HG03342 (cell line): Measurements from ENCODE around the gene ARID5B.
A peak's percentile ranks its signal among the peaks of the same experiment; 100 is the strongest.

Experiments
- ATAC-seq: cut with Tn5 transposase; IDR thresholded peaks from one replicate; pipeline ENCODE4 v1.9.1; 2021; ENCODE audit warnings: mild to moderate bottlenecking, moderate library complexity; ENCODE audit not compliant: unreplicated experiment

Gene ARID5B

DNA sequence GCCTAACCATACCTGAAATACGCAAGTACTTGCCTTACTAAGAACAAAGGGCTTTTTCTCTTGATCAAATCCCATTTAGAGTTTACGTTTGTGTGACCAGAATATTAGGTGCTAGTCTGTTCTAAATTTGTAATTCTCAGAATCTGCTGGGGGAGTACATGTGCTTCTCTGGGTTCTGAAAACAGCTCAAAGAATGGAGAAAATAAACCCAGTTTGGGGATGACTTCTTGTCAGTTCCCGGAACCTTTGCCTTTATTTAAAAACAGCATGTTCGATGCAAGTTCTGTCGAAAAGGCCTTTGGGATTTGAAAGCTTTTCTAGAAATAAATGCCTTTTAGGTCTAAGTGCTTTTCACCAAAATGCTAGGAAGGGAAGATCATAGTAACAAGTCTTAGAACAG is 147.0 kb downstream of the ARID5B start:
- no peak for ATAC-seq

DNA sequence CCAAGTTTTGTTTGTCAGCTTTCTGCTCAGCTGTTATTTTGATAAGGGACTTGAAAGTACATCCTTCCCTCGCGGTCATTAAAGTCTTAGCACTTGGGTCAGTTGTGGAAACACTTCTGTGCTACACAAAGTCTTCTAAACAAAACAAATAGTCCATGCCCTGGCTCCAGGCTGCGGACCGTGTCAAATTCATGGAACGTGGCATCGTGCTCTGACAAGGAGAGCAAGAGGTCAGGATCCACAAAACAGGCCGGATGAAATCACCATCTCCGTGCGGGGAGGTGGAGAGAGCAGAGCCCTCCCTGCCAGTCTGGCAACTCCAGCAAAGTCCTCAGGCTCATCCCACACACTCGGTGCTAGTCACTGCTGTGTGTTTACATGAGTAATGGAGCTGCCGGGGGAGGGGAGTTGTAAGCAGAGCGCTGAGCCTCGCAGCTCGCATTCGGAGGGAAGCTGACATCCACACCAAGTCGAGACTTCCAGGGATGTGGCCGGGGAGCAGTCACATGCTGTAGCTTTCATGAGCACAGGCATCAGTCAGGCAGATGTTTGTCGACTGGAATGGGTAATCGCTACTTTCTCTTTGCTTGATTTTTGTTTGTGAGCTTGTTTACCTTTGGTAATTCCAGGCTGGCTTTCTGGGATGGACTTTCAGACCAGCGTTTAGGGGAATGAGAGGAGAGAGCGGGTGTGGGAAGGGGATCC is 147.6 kb downstream of the ARID5B start:
- no peak for ATAC-seq

DNA sequence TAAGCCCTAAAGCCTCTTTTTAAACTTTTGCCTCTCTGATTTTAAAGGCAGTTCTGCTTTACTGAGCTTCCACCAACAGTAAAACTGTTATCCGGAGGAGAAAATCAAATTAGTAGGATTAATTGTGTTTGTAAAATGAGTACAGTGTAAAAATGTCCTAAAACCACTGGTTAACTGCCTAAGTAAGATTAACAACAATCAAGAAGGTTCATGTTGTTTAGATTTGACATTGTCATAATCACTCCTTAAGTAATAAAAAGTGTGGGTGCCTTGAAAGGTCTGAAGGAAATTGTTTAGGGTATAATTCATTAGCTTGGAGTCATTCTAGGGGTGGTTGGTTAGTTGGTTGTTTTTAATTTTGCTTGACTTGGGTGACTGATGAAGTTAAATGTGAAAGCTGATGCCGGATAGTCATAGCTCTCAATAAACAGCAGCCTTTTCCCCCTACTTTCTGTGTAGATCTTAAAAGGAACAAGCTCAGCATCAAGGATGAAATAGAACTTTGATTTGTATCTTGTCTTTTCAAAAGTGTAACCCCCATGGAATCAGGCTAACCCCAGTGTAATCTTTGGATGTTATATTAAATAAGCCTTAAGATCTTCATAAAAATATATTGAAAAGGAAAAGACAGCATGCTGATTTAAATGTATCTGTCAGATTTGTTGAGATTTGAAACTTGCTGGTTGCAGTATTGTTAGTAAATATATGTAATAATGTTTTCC is 148.3 kb downstream of the ARID5B start:
- ATAC-seq, result no peak

DNA sequence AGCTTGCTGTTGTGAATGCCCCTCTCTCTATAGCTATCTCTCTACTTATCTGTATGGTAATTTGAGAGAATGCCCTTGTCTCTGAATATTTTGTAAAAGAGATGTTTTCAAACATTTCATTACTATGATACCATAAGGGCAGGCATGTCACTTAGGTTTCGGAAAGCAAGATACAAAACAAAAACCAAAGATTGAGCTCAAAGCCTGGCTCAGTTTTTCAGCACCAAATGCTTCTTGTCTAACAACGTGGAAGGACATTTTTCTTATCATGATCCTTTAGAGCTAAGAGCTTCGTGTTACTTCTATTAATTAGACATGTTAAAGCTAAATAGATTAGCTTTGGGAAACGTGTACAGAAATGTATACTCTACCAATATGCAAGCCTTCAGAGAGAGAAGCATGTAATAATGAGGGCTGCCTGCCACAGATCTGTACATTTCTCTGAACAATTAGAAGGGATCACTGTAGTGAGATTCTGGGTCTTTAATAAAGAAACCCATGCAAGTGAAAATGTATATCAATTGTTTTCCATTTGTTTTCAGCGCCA is 148.9 kb downstream of the ARID5B start:
- no peak for ATAC-seq

DNA sequence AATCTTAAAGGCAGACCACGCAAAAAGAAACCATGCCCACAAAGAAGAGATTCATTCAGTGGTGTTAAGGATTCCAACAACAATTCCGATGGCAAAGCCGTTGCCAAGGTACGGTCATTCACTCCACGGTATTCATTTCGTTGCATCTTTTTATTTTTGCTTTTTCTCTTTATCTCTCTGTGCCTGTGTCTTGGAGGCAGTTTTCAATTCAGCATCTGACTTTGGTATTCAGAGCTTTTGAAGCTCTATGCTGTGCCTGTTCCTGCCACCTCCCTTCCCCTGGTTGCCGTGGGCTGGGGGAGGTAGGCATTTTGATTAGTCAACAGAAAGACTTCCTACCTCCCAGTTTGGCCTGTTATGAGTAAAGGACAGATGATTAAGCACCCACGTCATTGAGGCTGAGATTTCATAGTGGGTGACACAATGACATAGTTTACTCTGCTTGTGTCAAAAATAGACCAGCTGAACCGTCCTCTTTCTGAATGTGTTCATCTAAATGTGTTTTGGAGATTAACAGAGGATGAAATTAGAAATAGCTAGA is 149.5 kb downstream of the ARID5B start:
- ATAC-seq, result peak; percentile 53

DNA sequence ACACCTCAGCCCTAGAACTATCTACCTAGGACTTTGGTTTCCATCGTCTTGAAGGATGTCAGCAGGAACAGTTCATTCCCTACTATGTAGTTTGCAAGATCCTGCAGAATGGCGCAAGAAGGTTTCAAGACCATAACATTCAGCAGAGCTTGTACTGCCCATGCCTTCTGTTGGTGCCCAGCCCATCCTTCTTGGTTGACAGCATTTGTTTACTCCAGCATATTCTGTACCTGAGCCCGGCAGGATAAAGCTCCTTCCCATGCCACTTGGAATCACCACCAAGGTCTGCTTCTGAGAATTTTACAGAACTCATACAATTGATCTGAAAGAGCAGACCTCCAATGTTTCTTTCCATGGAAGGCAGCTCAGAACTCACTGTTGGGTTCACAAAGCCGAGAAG is 150.8 kb downstream of the ARID5B start:
- no peak for ATAC-seq

DNA sequence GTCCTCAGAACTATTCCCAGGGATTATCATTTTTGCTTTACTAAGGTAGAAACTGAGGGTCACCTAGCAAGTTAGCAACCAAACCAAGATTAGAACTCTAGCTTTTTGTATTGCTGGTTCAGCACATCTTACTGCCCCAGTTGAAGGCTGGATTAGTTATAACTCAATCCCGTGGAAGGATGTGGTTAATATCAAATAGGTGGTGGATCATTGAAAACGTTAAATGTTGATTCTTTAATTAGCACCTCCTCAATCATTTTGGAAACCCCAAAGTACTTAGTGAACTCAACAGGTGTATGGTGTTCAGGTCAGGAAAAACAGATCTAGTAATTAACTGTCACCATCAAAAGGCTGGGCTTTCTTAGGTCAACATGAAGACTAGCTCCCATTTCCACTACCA is 152.4 kb downstream of the ARID5B start:
- ATAC-seq, result no peak

DNA sequence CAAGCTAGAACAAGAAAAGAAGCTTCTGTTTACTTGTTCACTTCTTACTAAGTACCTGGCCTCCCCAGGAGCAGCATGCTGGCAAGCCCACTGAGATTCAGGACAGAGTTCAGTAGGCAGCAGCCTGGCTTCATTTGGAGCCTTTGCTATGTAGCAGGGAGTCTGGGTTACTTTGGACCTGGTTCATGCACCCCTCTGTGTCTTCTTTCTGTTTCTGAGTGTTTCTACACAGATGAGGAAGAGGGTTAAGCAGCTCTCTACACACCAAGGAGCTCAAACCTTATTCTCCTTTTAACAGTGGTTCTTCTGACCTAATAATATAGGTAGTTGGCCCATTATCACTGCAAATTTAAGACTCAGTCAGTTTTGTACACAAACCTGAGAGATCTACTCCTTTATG is 152.9 kb downstream of the ARID5B start:
- peak; percentile 37 for ATAC-seq

DNA sequence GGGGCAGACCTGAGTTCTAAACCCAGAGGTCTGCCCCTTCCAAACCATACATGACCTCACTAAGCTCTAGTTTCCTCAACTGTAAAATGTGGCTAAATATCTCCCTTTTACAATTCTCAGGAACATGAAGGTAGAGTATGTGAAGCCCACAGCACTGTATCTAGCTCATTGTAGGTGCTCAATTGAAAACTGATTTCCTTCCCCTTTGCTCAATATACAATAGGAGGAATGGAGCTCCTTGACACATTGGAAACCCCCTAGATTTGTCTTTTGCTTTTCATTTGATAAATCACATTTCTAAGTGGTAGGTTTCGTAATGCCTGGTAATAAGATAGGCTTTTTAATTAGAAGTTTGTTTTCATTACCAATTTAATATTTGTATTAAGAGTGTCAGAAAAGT is 153.3 kb downstream of the ARID5B start:
- peak; percentile 31 for ATAC-seq

DNA sequence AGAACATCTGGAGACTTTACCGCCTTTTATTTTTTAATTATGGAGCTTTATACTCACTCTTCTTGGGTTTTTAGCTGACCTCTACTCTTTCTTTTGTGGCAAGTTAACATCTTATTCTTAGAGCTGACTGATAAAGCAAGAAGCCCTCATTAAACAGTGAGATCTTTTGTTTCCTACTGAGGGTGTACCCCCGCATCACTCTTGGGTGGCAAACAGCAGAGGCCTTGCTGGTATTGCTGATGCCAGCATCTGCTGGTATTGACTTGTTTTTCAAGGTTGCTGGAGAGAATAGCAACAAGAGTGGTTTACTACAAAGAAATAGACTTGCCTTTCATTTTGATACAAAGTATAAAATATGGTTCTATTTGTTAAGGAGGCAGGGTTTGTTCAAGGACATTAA is 154.7 kb downstream of the ARID5B start:
- no peak for ATAC-seq

DNA sequence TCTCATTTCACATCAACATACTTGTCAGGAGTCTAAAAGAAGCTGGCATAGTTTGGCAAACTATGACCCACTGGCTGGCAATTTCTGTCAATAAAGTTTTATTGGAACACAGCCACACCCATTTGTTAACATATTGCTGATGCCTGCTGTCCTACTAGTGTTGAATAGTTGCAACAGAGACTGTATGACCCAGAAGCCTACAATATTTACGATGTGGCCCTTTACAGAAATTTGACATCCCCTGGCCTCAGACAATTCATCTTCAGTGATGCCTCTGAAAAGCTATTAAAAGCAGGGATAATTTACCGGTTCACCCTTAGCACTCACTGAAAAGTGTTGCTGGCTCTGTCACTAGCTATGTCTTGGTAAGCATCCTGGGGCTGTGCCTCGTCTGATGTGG is 155.2 kb downstream of the ARID5B start:
- no peak for ATAC-seq

DNA sequence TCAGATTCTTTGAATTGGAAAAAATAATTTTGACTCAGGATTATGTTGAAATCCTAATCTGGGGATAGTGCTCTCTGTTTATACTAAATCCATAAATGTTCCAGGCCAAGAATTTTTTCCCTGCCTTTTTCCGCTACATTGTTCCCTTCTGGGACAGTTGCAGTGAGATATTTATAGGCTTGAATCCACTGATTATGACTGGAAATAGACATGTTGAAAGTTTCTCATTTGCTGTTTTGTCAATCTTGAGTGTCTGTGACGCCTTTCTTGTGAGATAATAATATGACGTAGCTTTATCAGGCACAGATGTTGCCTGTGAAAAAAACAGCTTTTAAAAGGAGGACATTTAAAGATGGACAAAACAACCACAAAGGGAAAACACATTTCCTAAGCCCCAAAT is 155.9 kb downstream of the ARID5B start:
- no peak for ATAC-seq

DNA sequence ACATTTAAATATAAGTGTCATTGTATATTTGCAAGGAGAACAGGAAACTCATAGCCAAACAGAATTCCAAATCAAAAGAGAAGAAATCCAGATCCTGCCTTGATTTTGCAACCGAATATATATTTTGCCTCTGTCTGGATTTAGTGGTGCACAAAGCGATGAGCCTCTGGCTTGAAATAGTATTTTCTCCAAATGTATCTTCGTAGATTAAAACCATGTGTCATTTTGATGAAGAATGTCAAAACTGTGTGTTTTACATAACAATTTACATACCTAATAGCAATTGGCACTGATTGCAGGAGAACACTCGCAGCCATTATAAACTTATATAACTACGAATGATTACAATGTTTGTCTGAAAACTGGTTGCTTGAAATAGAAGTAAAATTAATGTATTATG is 156.4 kb downstream of the ARID5B start:
- ATAC-seq, result no peak

DNA sequence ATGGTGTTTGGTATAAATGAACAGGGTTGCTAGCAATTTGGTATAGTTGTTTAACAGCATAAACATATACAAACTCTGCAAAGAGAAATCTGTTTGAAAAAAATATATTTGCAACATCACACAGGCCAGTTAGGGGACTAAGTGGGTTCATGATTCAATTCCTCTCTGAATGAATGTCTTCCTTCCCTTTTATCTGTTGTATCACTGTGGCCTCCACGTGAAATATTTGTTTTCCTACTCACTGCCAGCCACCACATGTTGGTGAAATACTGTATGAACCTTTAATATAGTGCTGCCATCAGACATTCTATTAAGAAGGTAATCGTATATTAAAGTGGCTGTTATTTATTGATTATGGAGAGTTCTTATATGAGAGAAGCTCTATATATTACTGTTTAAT is 157.0 kb downstream of the ARID5B start:
- ATAC-seq, result no peak

DNA sequence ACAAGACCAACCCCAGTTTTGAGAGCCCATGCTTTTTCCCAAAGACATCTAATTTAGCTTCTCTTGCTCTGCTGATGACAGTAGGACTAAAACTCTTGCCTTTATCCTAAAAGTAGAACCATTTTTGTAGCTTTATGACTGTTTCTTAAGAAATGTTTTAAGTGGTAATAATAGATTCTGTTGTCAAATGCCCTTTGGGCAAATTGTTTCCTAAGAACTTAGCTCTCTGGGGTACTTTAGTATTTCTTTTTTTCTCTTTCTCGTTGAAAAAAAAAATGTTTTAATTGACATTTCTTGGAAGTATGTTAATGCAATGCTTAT is 157.4 kb downstream of the ARID5B start:
- no peak for ATAC-seq

DNA sequence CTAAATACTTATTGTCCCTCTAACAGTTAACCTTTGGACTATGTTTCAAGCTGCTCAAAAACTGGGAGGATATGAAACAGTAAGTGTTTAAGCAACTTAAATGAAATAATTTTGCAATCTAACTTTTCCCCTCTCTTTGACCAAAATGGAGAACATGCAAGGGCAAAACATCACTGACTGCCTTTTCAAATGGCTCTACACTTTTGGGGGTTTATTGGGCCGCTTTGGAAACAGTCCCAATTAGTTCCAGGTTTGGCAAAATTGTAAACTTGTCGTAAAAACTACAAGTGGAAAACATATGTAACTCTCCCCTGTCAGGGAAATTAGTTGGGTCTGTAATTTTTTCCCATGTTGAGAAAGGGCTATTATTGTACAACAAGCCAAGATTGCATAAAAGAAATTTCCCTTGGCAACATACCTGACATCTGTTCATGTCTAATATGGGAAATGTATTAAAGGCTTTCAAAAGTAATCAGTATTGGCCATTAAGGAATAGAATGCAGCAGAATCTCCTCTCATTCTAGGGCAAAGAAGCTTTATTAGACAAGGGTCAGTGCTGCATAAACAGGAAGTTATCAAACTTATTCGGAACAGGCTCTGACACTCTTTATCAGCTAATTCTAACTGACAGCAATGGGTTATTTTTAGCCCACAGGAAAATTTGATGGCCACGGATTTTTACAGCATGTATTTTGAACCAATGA is 157.9 kb downstream of the ARID5B start:
- no peak for ATAC-seq

DNA sequence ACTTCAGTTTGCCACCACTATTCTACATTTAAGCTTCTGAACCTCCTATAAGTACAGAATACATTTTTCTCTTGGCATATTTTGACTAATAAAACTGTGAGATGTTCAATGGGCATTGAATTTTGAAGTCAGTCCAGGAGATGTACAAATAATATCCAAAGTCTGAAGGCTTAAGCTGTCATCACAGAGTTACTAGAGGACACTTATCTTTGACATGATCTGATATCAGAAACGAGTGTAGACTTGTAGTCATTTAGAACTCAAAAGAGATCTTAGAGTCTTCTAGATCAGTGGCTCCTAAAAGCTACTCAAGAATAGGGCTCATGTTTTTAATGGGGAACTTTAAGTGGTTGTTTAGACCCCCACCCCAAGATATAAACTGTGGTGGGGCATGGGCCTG is 160.5 kb downstream of the ARID5B start:
- ATAC-seq, result no peak

DNA sequence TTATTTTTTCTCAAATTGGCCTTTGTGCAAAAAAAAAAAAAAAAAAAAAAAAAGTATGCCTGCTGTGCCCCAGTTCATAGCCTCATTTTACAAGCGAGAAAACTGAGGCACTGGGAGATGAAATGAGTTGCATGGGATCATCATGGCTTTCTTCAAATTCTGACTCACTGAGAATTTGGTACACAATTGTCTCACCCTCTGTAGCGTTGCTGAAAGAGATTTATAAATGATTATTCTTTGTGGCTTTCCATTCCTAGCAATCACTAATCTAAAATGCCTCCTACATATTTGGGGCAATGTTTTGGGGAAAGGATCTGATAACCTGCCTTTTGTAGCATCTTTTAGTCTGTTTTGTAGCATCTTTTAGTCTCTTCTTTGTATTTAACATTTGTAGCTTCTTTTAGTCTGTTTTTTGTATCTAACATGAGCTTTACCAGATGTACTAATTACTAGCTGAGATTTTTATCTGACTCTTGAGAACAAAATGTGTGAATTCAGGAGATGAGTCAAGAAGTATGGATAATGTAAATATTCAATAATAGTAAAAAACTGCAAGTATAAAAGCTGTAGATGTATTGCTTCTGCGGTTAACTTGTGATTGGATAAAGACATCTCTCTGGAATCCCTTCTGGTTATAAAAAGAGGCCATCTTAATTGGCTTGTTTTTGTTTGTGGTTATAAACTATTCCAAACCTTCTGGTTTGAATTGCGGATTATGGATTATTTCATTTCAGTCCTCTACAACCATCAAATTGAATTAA is 161.4 kb downstream of the ARID5B start:
- ATAC-seq, result no peak

DNA sequence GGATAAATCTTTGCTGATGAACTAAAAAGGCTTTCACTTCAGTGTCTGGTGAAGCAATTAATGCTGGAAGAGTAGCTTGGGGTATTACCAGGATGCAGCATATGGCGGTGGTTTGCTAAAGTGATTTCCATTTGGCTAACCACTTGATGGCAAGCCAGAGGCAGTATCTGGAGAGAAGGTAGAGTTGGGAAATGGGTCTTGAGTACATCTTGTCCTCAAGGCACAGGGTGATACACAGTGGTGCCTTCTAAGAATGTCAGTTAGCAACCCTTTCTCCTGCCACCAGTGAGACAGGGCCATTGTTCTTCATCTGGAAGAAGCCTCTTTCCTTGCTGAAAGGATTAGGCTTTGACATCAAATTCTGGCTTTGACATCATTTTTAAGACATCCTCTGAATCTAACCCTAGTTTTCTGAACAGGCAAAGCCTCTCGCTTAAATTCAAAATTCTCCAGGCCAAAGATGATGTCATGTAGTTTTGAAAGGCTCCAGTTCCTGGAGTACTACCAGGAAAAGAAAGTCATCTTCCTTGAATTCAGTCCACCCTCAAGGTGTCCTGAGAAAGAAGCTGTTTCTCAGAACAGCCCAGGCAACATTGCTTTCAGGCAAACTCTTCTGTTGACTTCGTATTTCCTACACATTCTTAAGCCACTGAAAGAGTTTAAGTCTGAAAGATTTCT is 162.4 kb downstream of the ARID5B start:
- ATAC-seq, result no peak

DNA sequence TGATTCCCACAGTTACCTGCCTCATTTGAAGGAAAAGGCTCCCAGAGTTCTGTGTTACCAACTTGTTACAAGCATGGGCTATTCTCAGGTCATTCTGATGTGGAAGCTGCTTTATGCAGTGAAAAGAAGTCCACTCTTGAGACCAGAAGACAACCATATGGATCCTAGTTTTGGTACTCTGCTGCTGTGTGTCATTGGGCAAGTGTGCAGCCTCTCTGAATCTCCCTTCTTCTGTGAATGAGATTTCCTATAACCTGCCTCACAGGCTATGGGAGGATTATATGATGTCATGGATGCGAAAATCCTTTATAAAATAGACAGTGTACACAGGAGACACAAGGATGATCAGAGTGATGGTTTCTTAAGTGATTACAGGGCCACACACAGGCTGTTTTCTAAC is 166.1 kb downstream of the ARID5B start:
- ATAC-seq, result no peak
